ENCODE measurements around the gene TMEM154.

GRCh38 chr4:152708361-152708760, 28.6 kb upstream of the TMEM154 start:
- TF ChIP-seq, protein P1, sequence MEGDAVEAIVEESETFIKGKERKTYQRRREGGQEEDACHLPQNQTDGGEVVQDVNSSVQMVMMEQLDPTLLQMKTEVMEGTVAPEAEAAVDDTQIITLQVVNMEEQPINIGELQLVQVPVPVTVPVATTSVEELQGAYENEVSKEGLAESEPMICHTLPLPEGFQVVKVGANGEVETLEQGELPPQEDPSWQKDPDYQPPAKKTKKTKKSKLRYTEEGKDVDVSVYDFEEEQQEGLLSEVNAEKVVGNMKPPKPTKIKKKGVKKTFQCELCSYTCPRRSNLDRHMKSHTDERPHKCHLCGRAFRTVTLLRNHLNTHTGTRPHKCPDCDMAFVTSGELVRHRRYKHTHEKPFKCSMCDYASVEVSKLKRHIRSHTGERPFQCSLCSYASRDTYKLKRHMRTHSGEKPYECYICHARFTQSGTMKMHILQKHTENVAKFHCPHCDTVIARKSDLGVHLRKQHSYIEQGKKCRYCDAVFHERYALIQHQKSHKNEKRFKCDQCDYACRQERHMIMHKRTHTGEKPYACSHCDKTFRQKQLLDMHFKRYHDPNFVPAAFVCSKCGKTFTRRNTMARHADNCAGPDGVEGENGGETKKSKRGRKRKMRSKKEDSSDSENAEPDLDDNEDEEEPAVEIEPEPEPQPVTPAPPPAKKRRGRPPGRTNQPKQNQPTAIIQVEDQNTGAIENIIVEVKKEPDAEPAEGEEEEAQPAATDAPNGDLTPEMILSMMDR (conservative IDR thresholded peaks at IDR 0.05), result no peak
- no peak for TF ChIP-seq ZFX (IDR thresholded peaks at IDR 0.05)
